ENCODE data around the gene SH3YL1.

The SH3YL1 gene

DNA sequence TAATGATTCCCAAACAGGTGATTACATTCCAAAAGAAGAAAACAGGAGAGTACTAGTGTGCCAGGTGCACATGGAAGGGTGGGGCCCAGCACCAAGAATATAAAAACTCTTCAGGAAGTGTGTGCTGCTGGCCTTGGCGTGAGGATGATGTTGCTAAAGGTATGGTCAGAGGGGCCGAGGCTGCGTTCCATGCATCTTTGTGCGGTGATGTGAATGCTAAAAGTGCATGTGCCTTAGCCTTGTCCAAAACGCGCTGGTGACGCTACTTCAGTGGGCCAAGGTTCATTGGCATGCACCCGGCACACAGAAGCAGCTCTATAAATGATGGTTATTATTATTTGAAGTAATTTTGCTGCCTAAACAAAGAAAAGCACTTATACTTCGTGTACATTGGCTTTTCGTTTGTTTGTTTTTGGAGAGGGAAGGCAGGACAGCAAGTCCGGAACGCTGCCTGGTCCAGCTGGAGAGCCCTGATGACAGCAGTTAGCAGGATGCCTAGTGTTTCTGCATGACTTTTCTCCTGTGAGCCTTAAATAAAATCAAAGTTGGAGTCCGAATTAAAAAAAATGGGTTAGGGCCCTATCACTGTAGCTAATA, 21.2 kb upstream of the SH3YL1 start:
- Histone ChIP-seq H3K36me3 (ENCODE audit: insufficient read depth, low read length) (peaks cover 29% of the 10 kb centered on the region), H3K27me3 (ENCODE audit: insufficient read depth, low read length, poor library complexity) (no peaks in the 10 kb centered on the region), H3K4me2 (ENCODE audit: insufficient read depth, low read length) (no peak overlapping the region), H3K9ac (ENCODE audit: low read depth, low read length) (no peak overlapping the region), H4K20me1 (ENCODE audit: insufficient read depth, low read length) (peaks cover 12% of the 10 kb centered on the region; the same call in 1 of the 2 replicates), H2AFZ (ENCODE audit: low read depth, low read length) (no peak overlapping the region), H3K4me3 (ENCODE audit: low read depth in 1 of 2, low read length in 2 of 2) (no peak overlapping the region), H3K4me1 (ENCODE audit: insufficient read depth, low read length) (no peaks in the 10 kb centered on the region), H3K79me2 (ENCODE audit: insufficient read depth, low read length) (no peaks in the 10 kb centered on the region), H3K9me3 (ENCODE audit: insufficient read depth, low read length, severe bottlenecking) (no peaks in the 10 kb centered on the region), H3K27ac (ENCODE audit: low read length) (no peak overlapping the region)
- TF ChIP-seq EZH2 (IDR thresholded peaks at IDR 0.05; ENCODE audit: borderline replicate concordance, low read depth, low read length, severe bottlenecking) = no peak
- TF ChIP-seq, protein P1, sequence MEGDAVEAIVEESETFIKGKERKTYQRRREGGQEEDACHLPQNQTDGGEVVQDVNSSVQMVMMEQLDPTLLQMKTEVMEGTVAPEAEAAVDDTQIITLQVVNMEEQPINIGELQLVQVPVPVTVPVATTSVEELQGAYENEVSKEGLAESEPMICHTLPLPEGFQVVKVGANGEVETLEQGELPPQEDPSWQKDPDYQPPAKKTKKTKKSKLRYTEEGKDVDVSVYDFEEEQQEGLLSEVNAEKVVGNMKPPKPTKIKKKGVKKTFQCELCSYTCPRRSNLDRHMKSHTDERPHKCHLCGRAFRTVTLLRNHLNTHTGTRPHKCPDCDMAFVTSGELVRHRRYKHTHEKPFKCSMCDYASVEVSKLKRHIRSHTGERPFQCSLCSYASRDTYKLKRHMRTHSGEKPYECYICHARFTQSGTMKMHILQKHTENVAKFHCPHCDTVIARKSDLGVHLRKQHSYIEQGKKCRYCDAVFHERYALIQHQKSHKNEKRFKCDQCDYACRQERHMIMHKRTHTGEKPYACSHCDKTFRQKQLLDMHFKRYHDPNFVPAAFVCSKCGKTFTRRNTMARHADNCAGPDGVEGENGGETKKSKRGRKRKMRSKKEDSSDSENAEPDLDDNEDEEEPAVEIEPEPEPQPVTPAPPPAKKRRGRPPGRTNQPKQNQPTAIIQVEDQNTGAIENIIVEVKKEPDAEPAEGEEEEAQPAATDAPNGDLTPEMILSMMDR (IDR thresholded peaks at IDR 0.05; ENCODE audit: borderline replicate concordance, extremely low read depth, low read length, poor library complexity, severe bottlenecking) = no peak
- ATAC-seq (ENCODE audit: insufficient read depth, low read depth) = no peak
- DNase-seq = no peak

DNA sequence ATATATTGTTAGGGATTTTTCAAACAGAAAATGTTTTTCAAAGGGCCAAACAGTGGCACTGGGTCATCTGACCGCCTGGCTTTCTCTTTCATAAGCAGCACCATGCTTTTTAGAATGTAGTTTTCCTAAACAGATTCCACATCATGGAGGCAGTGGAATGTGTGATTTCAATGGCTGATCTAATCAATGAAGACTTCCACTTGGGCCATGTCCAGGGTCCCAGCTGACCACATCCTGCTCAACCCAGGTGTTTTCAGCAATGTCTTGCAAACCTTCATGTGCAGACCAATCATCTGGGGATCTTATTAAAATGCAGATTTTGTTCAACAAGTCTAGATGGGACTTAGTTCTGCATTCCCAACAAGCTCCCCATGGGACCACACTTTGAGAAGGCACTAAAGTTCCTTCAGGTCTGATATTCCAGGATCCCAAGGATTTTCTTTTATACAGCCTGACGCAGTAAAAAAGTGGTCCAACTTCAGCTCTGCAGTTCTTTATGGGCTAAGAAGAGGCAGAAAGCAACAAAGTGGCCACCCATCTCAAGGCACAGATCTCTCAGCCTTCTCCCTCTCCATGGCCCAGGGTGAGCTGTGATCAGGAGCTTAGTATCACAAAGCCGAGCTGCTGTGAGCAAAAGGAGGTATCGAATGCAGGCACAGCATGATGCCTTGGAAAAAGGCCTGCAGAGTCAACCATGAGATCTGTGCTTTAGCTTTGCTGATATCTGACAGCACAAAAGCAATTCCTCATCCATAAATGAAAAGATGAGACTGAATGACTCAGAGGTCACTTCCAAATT, 20.4 kb upstream of the SH3YL1 start:
- peaks cover 37% of the 10 kb centered on the region for H3K36me3 ChIP-seq (ENCODE audit: insufficient read depth, low read length)
- H4K20me1 ChIP-seq (ENCODE audit: insufficient read depth, low read length) = peaks cover 14% of the 10 kb centered on the region; the same call in 1 of the 2 replicates
- H3K4me3 ChIP-seq (ENCODE audit: low read depth in 1 of 2, low read length in 2 of 2) = no peak overlapping the region
- no peaks in the 10 kb centered on the region for H3K79me2 ChIP-seq (ENCODE audit: insufficient read depth, low read length)
- H2AFZ ChIP-seq (ENCODE audit: low read depth, low read length) = no peak overlapping the region
- DNase-seq (no peak), ATAC-seq (ENCODE audit: insufficient read depth, low read depth) (no peak)
- H3K4me2 ChIP-seq (ENCODE audit: insufficient read depth, low read length) = no peak overlapping the region
- no peak for TF ChIP-seq EZH2 (IDR thresholded peaks at IDR 0.05; ENCODE audit: borderline replicate concordance, low read depth, low read length, severe bottlenecking)
- TF ChIP-seq, protein P1 (IDR thresholded peaks at IDR 0.05; ENCODE audit: borderline replicate concordance, extremely low read depth, low read length, poor library complexity, severe bottlenecking) = no peak
- H3K27ac ChIP-seq (ENCODE audit: low read length) = no peak overlapping the region
- no peaks in the 10 kb centered on the region for H3K4me1 ChIP-seq (ENCODE audit: insufficient read depth, low read length)
- no peaks in the 10 kb centered on the region for H3K9me3 ChIP-seq (ENCODE audit: insufficient read depth, low read length, severe bottlenecking)
- H3K9ac ChIP-seq (ENCODE audit: low read depth, low read length) = no peak overlapping the region
- H3K27me3 ChIP-seq (ENCODE audit: insufficient read depth, low read length, poor library complexity) = no peaks in the 10 kb centered on the region

DNA sequence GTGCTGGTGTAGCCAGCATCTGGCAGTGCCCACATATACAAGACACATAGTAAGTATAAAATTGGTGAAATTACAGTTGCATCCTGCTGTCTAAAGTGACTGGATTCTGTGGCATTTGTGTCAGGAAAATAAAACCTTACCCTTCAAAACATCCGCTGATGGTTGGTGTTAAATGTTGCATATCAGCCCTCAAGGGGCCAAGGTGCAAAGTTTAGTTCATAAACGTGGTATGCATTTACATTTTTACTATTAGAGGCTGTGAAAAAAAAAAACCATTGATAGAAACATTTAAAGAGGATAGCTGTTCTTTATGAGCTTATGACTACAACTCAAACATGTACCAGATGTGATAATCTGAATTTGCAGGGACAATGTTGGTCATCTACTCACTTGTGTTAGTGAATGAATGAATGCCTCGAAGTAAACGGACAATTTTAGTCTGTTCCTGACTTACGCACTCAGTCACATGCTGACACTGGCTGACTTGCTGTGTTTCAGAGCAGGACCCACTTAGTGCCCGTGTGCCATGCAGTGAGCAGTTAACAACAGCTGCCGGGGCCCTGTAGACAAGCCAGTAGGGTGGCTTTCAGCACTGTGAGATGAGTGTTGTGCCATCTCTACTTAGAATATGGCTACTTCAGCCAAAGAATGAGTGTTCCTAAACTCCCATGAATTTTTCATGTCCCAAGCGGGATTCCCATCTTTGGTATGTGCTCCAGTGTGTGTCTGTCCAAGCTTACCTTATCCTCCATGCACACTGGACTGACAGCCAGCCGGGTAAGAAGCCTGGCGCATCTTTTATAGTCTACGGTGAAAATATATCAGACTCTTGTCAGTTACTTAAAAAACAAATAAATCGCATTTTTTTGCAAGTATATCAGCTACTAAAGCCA, 18.8 kb upstream of the SH3YL1 start:
- no peak for ATAC-seq (ENCODE audit: insufficient read depth, low read depth)
- no peaks in the 10 kb centered on the region for H3K4me1 ChIP-seq (ENCODE audit: insufficient read depth, low read length)

More for the DNA sequence above, 18.8 kb upstream of the SH3YL1 start:
- Histone ChIP-seq H2AFZ (ENCODE audit: low read depth, low read length) (no peak overlapping the region), H3K27ac (ENCODE audit: low read length) (no peak overlapping the region), H3K79me2 (ENCODE audit: insufficient read depth, low read length) (no peaks in the 10 kb centered on the region; the same call in 1 of the 2 replicates), H3K4me3 (ENCODE audit: low read depth in 1 of 2, low read length in 2 of 2) (no peak overlapping the region), H3K4me2 (ENCODE audit: insufficient read depth, low read length) (no peak overlapping the region), H3K9me3 (ENCODE audit: insufficient read depth, low read length, severe bottlenecking) (no peaks in the 10 kb centered on the region), H3K9ac (ENCODE audit: low read depth, low read length) (no peak overlapping the region), H3K27me3 (ENCODE audit: insufficient read depth, low read length, poor library complexity) (no peaks in the 10 kb centered on the region), H3K36me3 (ENCODE audit: insufficient read depth, low read length) (peaks cover 53% of the 10 kb centered on the region), H4K20me1 (ENCODE audit: insufficient read depth, low read length) (peaks cover 22% of the 10 kb centered on the region; the same call in 1 of the 2 replicates)
- TF ChIP-seq, protein P1 (IDR thresholded peaks at IDR 0.05; ENCODE audit: borderline replicate concordance, extremely low read depth, low read length, poor library complexity, severe bottlenecking) = no peak
- TF ChIP-seq EZH2 (IDR thresholded peaks at IDR 0.05; ENCODE audit: borderline replicate concordance, low read depth, low read length, severe bottlenecking) = no peak
- no peak for DNase-seq
